H1 (cell line): Measurements from ENCODE around the gene TAF15. TPM values are rescaled to one million over a fixed set of nuclear protein-coding genes. Genes with fewer than 3 reads are reported as not detected.

ENCODE experiments used
- CTCF ChIA-PET: fragments of 300-600 bp; sonication (Branson Sonifier 250); formaldehyde crosslinking; loops from one replicate; lab custom pipeline; 2021; ENCODE audit not compliant: partially characterized antibody; lab: Charles Lee
- POLR2A ChIA-PET: fragments of 300-600 bp; sonication (Branson Sonifier 250); formaldehyde crosslinking; loops from one replicate; lab custom pipeline; 2021; ENCODE audit warnings: inconsistent platforms; ENCODE audit not compliant: partially characterized antibody; lab: Charles Lee
- DNase-seq, 2 experiments: peaks; one replicate each; pipeline versions ENCODE4 v3.0.0 to v3.0.0-alpha.2; 2010 to 2022; ENCODE audit warnings: low spot score in 2 of 2, low read depth in 1 of 2, mixed read lengths in 1 of 2
- FAIRE-seq: peaks from 2 replicates; lab custom pipeline; 2011; peaks lifted over from hg19 to GRCh38; lab: Jason Lieb, UNC
- H2AFZ ChIP-seq: 2 replicates; pipeline ENCODE4 v1.8.1; 2012; ENCODE audit warnings: low read length, inconsistent platforms
- H2AK5ac ChIP-seq: 2 replicates; pipeline ENCODE4 v1.6.1; 2013; ENCODE audit warnings: low read depth, low read length
- H2BK120ac ChIP-seq: replicated peaks from 2 replicates; pipeline ENCODE3; 2013; ENCODE audit warnings: low read depth, low read length, inconsistent platforms
- H2BK12ac ChIP-seq: 2 replicates; pipeline ENCODE4 v1.6.1; 2013; ENCODE audit warnings: low read depth, low read length
- H2BK15ac ChIP-seq: 2 replicates; pipeline ENCODE4 v1.6.1; 2013; ENCODE audit warnings: low read length
- H2BK20ac ChIP-seq: 2 replicates; pipeline ENCODE4 v1.6.1; 2013; ENCODE audit warnings: low read length
- H2BK5ac ChIP-seq: 2 replicates; pipeline ENCODE4 v1.6.1; 2013; ENCODE audit warnings: low read depth, low read length
- H3K14ac ChIP-seq: 2 replicates; pipeline ENCODE4 v1.6.1; 2013; ENCODE audit warnings: inconsistent platforms; ENCODE audit not compliant: insufficient read length
- H3K18ac ChIP-seq: 2 replicates; pipeline ENCODE4 v1.6.1; 2013; ENCODE audit warnings: low read length; ENCODE audit errors: extremely low read depth
- H3K23ac ChIP-seq: 2 replicates; pipeline ENCODE4 v1.6.1; 2013; ENCODE audit warnings: inconsistent platforms; ENCODE audit not compliant: insufficient read length
- H3K23me2 ChIP-seq: 2 replicates; pipeline ENCODE4 v1.6.1; 2013; ENCODE audit warnings: low read depth, low read length
- H3K27ac ChIP-seq: 2 replicates; pipeline ENCODE4 v1.6.1; 2011; ENCODE audit warnings: low read depth, low read length, inconsistent platforms
- H3K27me3 ChIP-seq, 4 experiments: replicated peaks in 1 of 4; 1 replicate in 1 of 4; 2 replicates in 3 of 4; pipeline versions ENCODE4 v1.6.1 to v1.8.1; 2011 to 2013; ENCODE audit warnings: low read length in 3 of 4, mild to moderate bottlenecking in 3 of 4, inconsistent platforms in 2 of 4, mixed read lengths in 2 of 4, moderate library complexity in 1 of 4; ENCODE audit not compliant: control insufficient read depth in 3 of 4, insufficient read depth in 3 of 4; ENCODE audit errors: extremely low read depth in 1 of 4
- H3K36me3 ChIP-seq, 4 experiments: 2 replicates each; pipeline versions ENCODE4 v1.6.1 to v1.8.1; 2011 to 2013; ENCODE audit warnings: mild to moderate bottlenecking in 4 of 4, low read length in 3 of 4, moderate library complexity in 2 of 4, control low read depth in 1 of 4, inconsistent platforms in 1 of 4; ENCODE audit not compliant: insufficient read depth in 4 of 4, control insufficient read depth in 2 of 4
- H3K4ac ChIP-seq: replicated peaks from 2 replicates; pipeline ENCODE3; 2013; ENCODE audit warnings: low read length, low read depth, mixed read lengths, inconsistent platforms; ENCODE audit not compliant: insufficient read length
- H3K4me1 ChIP-seq, 4 experiments: replicated peaks in 1 of 4; 1 replicate in 1 of 4; 2 replicates in 3 of 4; pipeline versions ENCODE4 v1.6.1 to v1.8.1; 2011 to 2013; ENCODE audit warnings: low read length in 3 of 4, inconsistent platforms in 2 of 4, mixed read lengths in 1 of 4; ENCODE audit not compliant: insufficient read depth in 4 of 4, control insufficient read depth in 3 of 4
- H3K4me2 ChIP-seq, 2 experiments: 2 replicates each; pipeline versions ENCODE4 v1.6.1 to v1.8.1; 2011 to 2013; ENCODE audit warnings: low read depth in 2 of 2, low read length in 2 of 2, control low read depth in 1 of 2, inconsistent platforms in 1 of 2, mild to moderate bottlenecking in 1 of 2; ENCODE audit not compliant: insufficient read depth in 1 of 2
- H3K4me3 ChIP-seq, 4 experiments: fragments of 200-600, 300-600 bp in 1 of 4; sonication (generic), shearing (Covaris generic), sonication (Bioruptor Twin) in 1 of 4; 2 replicates each; pipeline versions ENCODE4 v1.5.1 to v1.8.1; 2011 to 2016; ENCODE audit warnings: low read length in 4 of 4, low read depth in 3 of 4, control low read depth in 2 of 4, inconsistent platforms in 2 of 4, mild to moderate bottlenecking in 2 of 4, mixed read lengths in 1 of 4, moderate library complexity in 1 of 4; ENCODE audit not compliant: insufficient read depth in 2 of 4; ENCODE audit errors: extremely low read depth in 1 of 4
- H3K56ac ChIP-seq: replicated peaks from 2 replicates; pipeline ENCODE3; 2013; ENCODE audit warnings: low read depth, mild to moderate bottlenecking, mixed read lengths, low read length, inconsistent platforms; ENCODE audit not compliant: insufficient read length
- H3K79me1 ChIP-seq: 2 replicates; pipeline ENCODE4 v1.6.1; 2013; ENCODE audit warnings: low read depth, low read length, control low read depth
- H3K79me2 ChIP-seq, 2 experiments: 2 replicates each; pipeline versions ENCODE4 v1.6.1 to v1.8.1; 2012 to 2013; ENCODE audit warnings: low read length in 2 of 2, mild to moderate bottlenecking in 2 of 2, inconsistent platforms in 1 of 2; ENCODE audit not compliant: insufficient read depth in 2 of 2, control insufficient read depth in 1 of 2
- H3K9ac ChIP-seq, 4 experiments: replicated peaks in 1 of 4; 1 replicate in 1 of 4; 2 replicates in 3 of 4; pipeline versions ENCODE4 v1.6.1 to v1.8.1; 2011 to 2013; ENCODE audit warnings: low read depth in 3 of 4, low read length in 3 of 4, control low read depth in 2 of 4, mild to moderate bottlenecking in 2 of 4, moderate library complexity in 2 of 4, inconsistent platforms in 1 of 4; ENCODE audit errors: extremely low read depth in 1 of 4
- H3K9me3 ChIP-seq, 2 experiments: 2 replicates each; pipeline versions ENCODE4 v1.6.1 to v1.8.1; 2012 to 2013; ENCODE audit warnings: mild to moderate bottlenecking in 2 of 2, moderate library complexity in 2 of 2, control low read depth in 1 of 2, inconsistent platforms in 1 of 2, low read depth in 1 of 2, low read length in 1 of 2, mixed read lengths in 1 of 2; ENCODE audit not compliant: insufficient read depth in 2 of 2
- H4K20me1 ChIP-seq, 2 experiments: replicated peaks in 1 of 2; 2 replicates each; pipeline versions ENCODE3 to v1.8.1; 2011 to 2013; ENCODE audit warnings: inconsistent platforms in 2 of 2, low read length in 2 of 2, mild to moderate bottlenecking in 1 of 2; ENCODE audit not compliant: insufficient read depth in 2 of 2, control insufficient read depth in 1 of 2
- H4K5ac ChIP-seq: 2 replicates; pipeline ENCODE4 v1.6.1; 2013; ENCODE audit warnings: low read length, low read depth, mixed read lengths, inconsistent platforms; ENCODE audit not compliant: insufficient read length
- H4K8ac ChIP-seq: 2 replicates; pipeline ENCODE4 v1.8.0; 2013; ENCODE audit warnings: mild to moderate bottlenecking, moderate library complexity, low read length, inconsistent platforms; ENCODE audit not compliant: insufficient read depth; ENCODE audit errors: extremely low read depth
- H4K91ac ChIP-seq: replicated peaks from 2 replicates; pipeline ENCODE3; 2013; ENCODE audit warnings: low read length, mixed read lengths, inconsistent platforms; ENCODE audit not compliant: insufficient read length
- BCL11A ChIP-seq, 2 experiments: IDR thresholded peaks; one replicate each; pipeline ENCODE4 v1.6.1; 2011; ENCODE audit warnings: low read depth in 2 of 2, low read length in 2 of 2, mild to moderate bottlenecking in 2 of 2
- BRCA1 ChIP-seq: IDR thresholded peaks from 2 replicates; pipeline ENCODE4 v1.6.1; 2012; ENCODE audit warnings: low read depth, low read length, improper control_type of control experiment
- CBX5 ChIP-seq: fragments of 300-800, 300-1000 bp; sonication (generic); IDR thresholded peaks from 2 replicates; pipeline ENCODE4 v1.7.1; 2016; ENCODE audit warnings: antibody characterized with exemption, low read length, low read depth
- E2F6 ChIP-seq: IDR thresholded peaks from 2 replicates; pipeline ENCODE4 v1.6.1; 2012; ENCODE audit warnings: inconsistent platforms
- HDAC6 ChIP-seq: IDR thresholded peaks from one replicate; pipeline ENCODE4 v1.7.1; 2012; ENCODE audit warnings: low read depth, mild to moderate bottlenecking, inconsistent platforms, low read length, moderate library complexity
- KDM1A ChIP-seq: fragments of 200-600, 300-600 bp; sonication (generic); IDR thresholded peaks from 2 replicates; pipeline ENCODE4 v1.7.1; 2016; ENCODE audit warnings: mild to moderate bottlenecking, low read length, borderline replicate concordance
- MAFK ChIP-seq: IDR thresholded peaks from 2 replicates; pipeline ENCODE4 v1.6.1; 2012; ENCODE audit warnings: low read depth, mild to moderate bottlenecking, improper control_type of control experiment, low read length
- PHF8 ChIP-seq: fragments of 200-600 bp; sonication (generic); conservative IDR thresholded peaks from 2 replicates; pipeline ENCODE4 v1.7.1; 2012; ENCODE audit warnings: low read depth, mild to moderate bottlenecking, inconsistent platforms, low read length, moderate library complexity
- SP2 ChIP-seq: IDR thresholded peaks from 2 replicates; pipeline ENCODE4 v1.6.1; 2012; ENCODE audit warnings: mild to moderate bottlenecking, low read length, inconsistent platforms
- TEAD4 ChIP-seq: IDR thresholded peaks from 2 replicates; pipeline ENCODE4 v1.6.1; 2012; ENCODE audit warnings: low read depth, low read length, inconsistent platforms, mixed read lengths
- WGBS, 2 experiments: shearing (Covaris generic) in 1 of 2; methylation state at CpG; one replicate each; pipeline versions ENCODE4 v1.1.6 to v1.1.7; 2013 to 2015; ENCODE audit warnings: low lambda C conversion rate in 2 of 2, mixed read lengths in 2 of 2, inconsistent platforms in 1 of 2, low coverage in 1 of 2, missing lambda C conversion rate in 1 of 2; ENCODE audit not compliant: insufficient replicate concordance in 2 of 2, insufficient coverage in 1 of 2, insufficient read length in 1 of 2; ENCODE audit errors: extremely low coverage in 1 of 2, missing lambda C conversion rate in 1 of 2; 5-methylcytosine and 5-hydroxymethylcytosine counted together
- polyA plus RNA-seq, 7 experiments: library from polyadenylated mRNA; depleted of rRNA in 3 of 7; stranded (reverse) in 5 of 7; unstranded in 2 of 7; fragments of >200 nt in 5 of 7; fragments of 200-250 nt in 2 of 7; gene quantifications; 1 replicate in 5 of 7; 2 replicates in 1 of 7; 4 replicates in 1 of 7; pipeline versions ENCODE4 v1.2.1 to v1.2.3, GENCODE V29; 2011 to 2013; ENCODE audit warnings: missing spikeins in 2 of 7, mixed read lengths in 2 of 7
- total RNA-seq: library from RNA; stranded (reverse); fragmentation: NEBNext Ultra II Directional; extraction: Animal tissue kit (Norgen Biotek cat#: 25700); gene quantifications from 2 replicates; pipeline ENCODE4 v1.2.1, GENCODE V29; 2021
- TF ChIP-seq, protein P1 (sequence below): IDR thresholded peaks from 2 replicates; pipeline ENCODE4 v1.6.1; 2012; ENCODE audit warnings: low read length, inconsistent platforms

The TAF15 gene
- total and polyA plus RNA-seq, 2 of the 8 experiments (the other 6 are each of a cell fraction or from before 2014, with no cell fraction given): 80.1 to 338 TPM

DNA sequence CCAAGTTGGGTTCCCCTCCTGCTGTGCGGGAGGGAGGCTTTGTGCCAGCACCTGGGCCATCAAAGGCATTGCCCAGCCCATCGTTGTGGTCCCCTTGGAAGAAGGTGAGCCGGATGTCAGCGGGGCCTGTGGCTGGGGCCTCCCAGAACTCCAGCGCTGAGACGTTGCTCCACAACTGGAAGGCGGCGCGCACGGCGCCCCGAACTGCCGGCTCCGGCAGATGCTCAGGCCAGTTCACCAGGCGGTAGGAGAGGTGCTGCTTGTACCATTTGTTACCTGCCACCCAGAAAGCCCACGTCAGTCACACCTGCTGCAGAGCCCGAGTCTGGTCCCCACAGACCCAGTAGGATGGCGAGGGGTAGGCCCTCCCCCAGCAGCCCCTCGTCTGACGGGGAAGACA lies 36.2 kb upstream of the TAF15 start:
- H3K36me3 ChIP-seq: no peaks in the 10 kb centered on the region
- H2AFZ ChIP-seq: 0 out of 2 replicates have a peak overlapping the region, but pooled peaks have one; percentile 88
- no peak overlapping the region for H2BK5ac ChIP-seq
- no peak overlapping the region for H2BK120ac ChIP-seq
- H3K23me2 ChIP-seq: no peaks in the 10 kb centered on the region
- no peak overlapping the region for H3K18ac ChIP-seq
- no peak overlapping the region for H2BK15ac ChIP-seq
- H3K4me1 ChIP-seq: peaks cover 5 to 21% (median 6%) of the 10 kb centered on the region in 4 experiments
- peak overlapping the region; percentile 60; the same call in 1 of the 2 replicates for H2BK12ac ChIP-seq
- H3K27ac ChIP-seq: no peak overlapping the region
- no peak overlapping the region for H2BK20ac ChIP-seq
- ChIA-PET CTCF (interaction anchor here (1.8 to 17.5 kb wide), 4 partner anchors 6 to 32 kb away, joined by 13 to 247 read pairs (median 213); partner anchors contain the start of gene MMP28), POLR2A (interaction anchor here (1.0 to 1.3 kb wide), 2 partner anchors 10 to 36 kb away, joined by 3 read pairs; partner anchors contain the start of gene TAF15)
- FAIRE-seq (no peak), DNase-seq (no peak)
- H3K9ac ChIP-seq: no peak overlapping the region
- no peaks in the 10 kb centered on the region for H3K79me1 ChIP-seq
- no peaks in the 10 kb centered on the region for H3K79me2 ChIP-seq
- H3K4ac ChIP-seq: no peak overlapping the region
- 93% methylated on average over 17 of the region's 20 CpGs; no CpG with 5 or more reads in 1 of the 2 experiments for WGBS, 2 experiments
- H4K91ac ChIP-seq: no peak overlapping the region
- no peak overlapping the region for H3K23ac ChIP-seq
- H3K4me3 ChIP-seq: no peak overlapping the region
- no peak overlapping the region for H4K5ac ChIP-seq
- H3K14ac ChIP-seq: no peak overlapping the region
- H3K9me3 ChIP-seq: no peaks in the 10 kb centered on the region; a peak in 1 of 4 replicates
- H3K27me3 ChIP-seq: no peaks in the 10 kb centered on the region
- H4K8ac ChIP-seq: no peak overlapping the region
- no peak overlapping the region for H3K56ac ChIP-seq
- no peak overlapping the region for H3K4me2 ChIP-seq
- H4K20me1 ChIP-seq: no peaks in the 10 kb centered on the region
- H2AK5ac ChIP-seq: no peak overlapping the region
- TF ChIP-seq CBX5 (no peak), PHF8 (no peak), KDM1A (no peak), BCL11A (IDR thresholded peaks at IDR 0.05; ENCODE audit: low read depth in 2 of 2, low read length in 2 of 2) (no peak), SP2 (no peak), BRCA1 (no peak), MAFK (no peak), TEAD4 (no peak), HDAC6 (no peak), E2F6 (no peak)
- TF ChIP-seq, protein P1, sequence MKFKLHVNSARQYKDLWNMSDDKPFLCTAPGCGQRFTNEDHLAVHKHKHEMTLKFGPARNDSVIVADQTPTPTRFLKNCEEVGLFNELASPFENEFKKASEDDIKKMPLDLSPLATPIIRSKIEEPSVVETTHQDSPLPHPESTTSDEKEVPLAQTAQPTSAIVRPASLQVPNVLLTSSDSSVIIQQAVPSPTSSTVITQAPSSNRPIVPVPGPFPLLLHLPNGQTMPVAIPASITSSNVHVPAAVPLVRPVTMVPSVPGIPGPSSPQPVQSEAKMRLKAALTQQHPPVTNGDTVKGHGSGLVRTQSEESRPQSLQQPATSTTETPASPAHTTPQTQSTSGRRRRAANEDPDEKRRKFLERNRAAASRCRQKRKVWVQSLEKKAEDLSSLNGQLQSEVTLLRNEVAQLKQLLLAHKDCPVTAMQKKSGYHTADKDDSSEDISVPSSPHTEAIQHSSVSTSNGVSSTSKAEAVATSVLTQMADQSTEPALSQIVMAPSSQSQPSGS: no peak
